RWPE2 (cell line): ENCODE data around the gene POLR3K.
"Not testable (repeated sequence)": the region's sequence is repeated elsewhere in the genome, so short reads cannot be mapped to it uniquely, and the experiment has no call there.

Source experiments
- ATAC-seq: fragments of 200-7000 bp; cut with Tn5 transposase; 3 replicates; pipeline ENCODE4 v1.9.1; 2021; ENCODE audit warnings: low read depth
- DNase-seq: peaks from one replicate; pipeline ENCODE4 v3.0.0-alpha.2; 2020; ENCODE audit warnings: low spot score
- H3K27ac ChIP-seq: fragments of 450-650 bp; 2 replicates; pipeline ENCODE4 v1.5.1; 2017; ENCODE audit warnings: mild to moderate bottlenecking; ENCODE audit not compliant: poor library complexity, severe bottlenecking
- H3K27me3 ChIP-seq: fragments of 250-450 bp; sonication (Bioruptor Pico); 2 replicates; pipeline ENCODE4 v1.5.1; 2021; ENCODE audit warnings: mild to moderate bottlenecking, moderate library complexity; ENCODE audit not compliant: insufficient read depth, poor library complexity, severe bottlenecking
- H3K36me3 ChIP-seq: fragments of 250-450 bp; sonication (Bioruptor Pico); 2 replicates; pipeline ENCODE4 v1.5.1; 2020; ENCODE audit warnings: low read depth, mild to moderate bottlenecking, moderate library complexity
- H3K4me1 ChIP-seq: fragments of 250-450 bp; sonication (Bioruptor Pico); 2 replicates; pipeline ENCODE4 v1.5.1; 2021; ENCODE audit warnings: mild to moderate bottlenecking, moderate library complexity; ENCODE audit not compliant: insufficient read depth, poor library complexity, severe bottlenecking
- H3K4me3 ChIP-seq: fragments of 250-450 bp; sonication (Bioruptor Pico); 2 replicates; pipeline ENCODE4 v1.5.1; 2021; ENCODE audit warnings: mild to moderate bottlenecking, moderate library complexity; ENCODE audit not compliant: severe bottlenecking
- H3K9me3 ChIP-seq: fragments of 250-450 bp; sonication (Bioruptor Pico); 2 replicates; pipeline ENCODE4 v1.5.1; 2021; ENCODE audit warnings: mild to moderate bottlenecking, moderate library complexity; ENCODE audit not compliant: severe bottlenecking
- CTCF ChIP-seq: fragments of 450-650 bp; IDR thresholded peaks from one replicate; pipeline ENCODE4 v1.5.1; 2017; ENCODE audit warnings: mild to moderate bottlenecking, moderate library complexity; ENCODE audit not compliant: poor library complexity, severe bottlenecking

The POLR3K gene

GRCh38 chr16:35011-35677, 18.3 kb downstream of the POLR3K start:
- no peak for TF ChIP-seq CTCF
- Histone ChIP-seq H3K27ac (no peak overlapping the region), H3K27me3 (no peaks in the 10 kb centered on the region), H3K4me3 (no peak overlapping the region), H3K36me3 (0 out of 2 replicates have a peak, but pooled peaks cover 6% of the 10 kb centered on the region), H3K4me1 (no peaks in the 10 kb centered on the region), H3K9me3 (no peaks in the 10 kb centered on the region)
- no peak for DNase-seq
- ATAC-seq: no peak

GRCh38 chr16:34648-34987, 18.8 kb downstream of the POLR3K start:
- no peak for ATAC-seq
- no peak for DNase-seq
- Histone ChIP-seq H3K27ac (no peak overlapping the region), H3K4me3 (no peak overlapping the region), H3K9me3 (no peaks in the 10 kb centered on the region), H3K27me3 (no peaks in the 10 kb centered on the region), H3K36me3 (0 out of 2 replicates have a peak, but pooled peaks cover under 1% of the 10 kb centered on the region), H3K4me1 (no peaks in the 10 kb centered on the region)
- no peak for TF ChIP-seq CTCF

- no peaks in the 10 kb centered on the region for H3K4me1 ChIP-seq
- no peak for TF ChIP-seq CTCF
- H3K36me3 ChIP-seq: no peaks in the 10 kb centered on the region
- H3K9me3 ChIP-seq: no peaks in the 10 kb centered on the region
- H3K27ac ChIP-seq: no peak overlapping the region
- DNase-seq (no peak), ATAC-seq (no peak)
- no peak overlapping the region for H3K4me3 ChIP-seq
- no peaks in the 10 kb centered on the region for H3K27me3 ChIP-seq
These were observed 19.3 kb downstream of the POLR3K start for GRCh38 chr16:33877-34647.

GRCh38 chr16:33154-33876, 20.1 kb downstream of the POLR3K start:
- H3K4me3 ChIP-seq, H3K27me3 ChIP-seq, DNase-seq, H3K36me3 ChIP-seq, H3K9me3 ChIP-seq, H3K27ac ChIP-seq, H3K4me1 ChIP-seq, ATAC-seq: not testable (repeated sequence)

GRCh38 chr16:30627-31026, 22.8 kb downstream of the POLR3K start:
- H3K9me3 ChIP-seq, H3K27me3 ChIP-seq, H3K4me3 ChIP-seq, DNase-seq, H3K36me3 ChIP-seq, ATAC-seq, H3K27ac ChIP-seq, H3K4me1 ChIP-seq: not testable (repeated sequence)

GRCh38 chr16:25926-26348, 27.5 kb downstream of the POLR3K start:
- not testable (repeated sequence) for H3K36me3 ChIP-seq, DNase-seq, H3K4me1 ChIP-seq, H3K27me3 ChIP-seq, H3K4me3 ChIP-seq, H3K27ac ChIP-seq, H3K9me3 ChIP-seq
- ATAC-seq: peak; percentile 84

GRCh38 chr16:24151-24550, 29.3 kb downstream of the POLR3K start:
- not testable (repeated sequence) for H3K4me1 ChIP-seq, DNase-seq

GRCh38 chr16:20886-21285, 32.5 kb downstream of the POLR3K start:
- H3K9me3 ChIP-seq, H3K4me1 ChIP-seq, DNase-seq, H3K4me3 ChIP-seq, H3K36me3 ChIP-seq, ATAC-seq, H3K27me3 ChIP-seq, H3K27ac ChIP-seq: not testable (repeated sequence)

More at GRCh38 chr16:24151-24550, 29.3 kb downstream of the POLR3K start:
- not testable (repeated sequence) for H3K36me3 ChIP-seq, H3K9me3 ChIP-seq, H3K4me3 ChIP-seq, H3K27ac ChIP-seq, ATAC-seq, H3K27me3 ChIP-seq
